Right lobe of liver (tissue), 6 donors: ENCODE data around the gene SAMD1. TPM values are rescaled to one million over a fixed set of nuclear protein-coding genes. Genes with fewer than 3 reads are reported as not detected.

Experiments
- ATAC-seq, 4 donors: fragments of 200-7000 bp; cut with Tn5 transposase; one replicate each; pipeline ENCODE4 v1.9.1; 2020; ENCODE audit warnings: mild to moderate bottlenecking in 4 of 4, moderate library complexity in 4 of 4
- DNase-seq, 3 donors: peaks; one replicate each; pipeline ENCODE4 v3.0.0-alpha.2; 2020
- H3K27ac ChIP-seq, 3 donors: fragments of 200-600 bp; one replicate each; pipeline ENCODE4 v1.8.0; 2022
- H3K27me3 ChIP-seq, 2 donors: fragments of 200-600 bp; one replicate each; pipeline ENCODE4 v1.8.0; 2022
- H3K36me3 ChIP-seq, 4 donors: fragments of 200-600 bp; sonication (generic) in 1 of 4; one replicate each; pipeline versions ENCODE4 v1.5.1 to v1.8.0; 2017 to 2022; ENCODE audit warnings: control low read depth in 1 of 4
- H3K4me1 ChIP-seq, 4 donors: fragments of 200-600 bp; sonication (generic) in 1 of 4; one replicate each; pipeline versions ENCODE4 v1.5.1 to v1.8.0; 2017 to 2022; ENCODE audit warnings: control low read depth in 1 of 4
- H3K4me3 ChIP-seq, 3 donors: fragments of 200-600 bp; one replicate each; pipeline ENCODE4 v1.8.0; 2022
- H3K9me3 ChIP-seq, 4 donors: fragments of 200-600 bp; sonication (generic) in 1 of 4; one replicate each; pipeline versions ENCODE4 v1.5.1 to v1.8.0; 2017 to 2022; ENCODE audit warnings: control low read depth in 1 of 4
- CTCF ChIP-seq, 4 donors: fragments of 200-600 bp in 3 of 4; fragments of 450-650 bp in 1 of 4; IDR thresholded peaks; one replicate each; pipeline versions ENCODE4 v1.5.1 to v1.8.0; 2016 to 2022; ENCODE audit warnings: antibody characterized with exemption in 4 of 4, mild to moderate bottlenecking in 2 of 4
- POLR2A ChIP-seq: fragments of 450-650 bp; IDR thresholded peaks from one replicate; pipeline ENCODE4 v1.6.1; 2017; ENCODE audit warnings: antibody characterized with exemption, mild to moderate bottlenecking
- WGBS: methylation state at CpG from one replicate; pipeline ENCODE4 v1.1.6; 2018; ENCODE audit warnings: low coverage, low lambda C conversion rate; ENCODE audit not compliant: insufficient coverage; ENCODE audit errors: missing lambda C conversion rate; 5-methylcytosine and 5-hydroxymethylcytosine counted together
- intact Hi-C, 2 donors: fragments of 100-400 bp; cut with DNase I; formaldehyde crosslinking; loops; one replicate each; pipeline versions ENCODE4 v1.11.2 to v1.14.1; 2022
- total RNA-seq, 6 experiments: library from RNA; depleted of rRNA in 2 of 6; stranded (reverse); fragments of >200 nt in 2 of 6; fragmentation: NEBNext Ultra II Directional in 3 of 6; extraction: Animal tissue kit (Norgen Biotek cat#: 25700) in 3 of 6; gene quantifications; one replicate each; pipeline versions ENCODE4 v1.1.0 to v1.2.4, GENCODE V29; 2016 to 2023
- donor health status: DM: no; HTN: yes; CAD: no.
- donor health status: DM: no; HTN: no; CAD: no.
- donor health status: DM: no; HTN: no; CAD: no.
- donor health status: DM: no; HTN: yes; CAD: no.
- donor health status: DM: no; HTN: yes; CAD: no.

SAMD1 gene
- total RNA-seq, 6 experiments from 2014 or later, result 10.0 to 25.3 (median 15.6) TPM

- no peaks in the 10 kb centered on the region for H3K27me3 ChIP-seq
- no peak overlapping the region for H3K4me3 ChIP-seq
- H3K9me3 ChIP-seq, result peaks cover 0 to 4% (median 0%) of the 10 kb centered on the region in 4 donors
- intact Hi-C loops, result no loop called here
- H3K4me1 ChIP-seq, result no peaks in the 10 kb centered on the region
- H3K36me3 ChIP-seq, result peaks cover 0 to 41% (median 8%) of the 10 kb centered on the region in 4 donors
- DNase-seq (no peak), ATAC-seq (peak in 2 of 4 donors; percentile 27 to 32)
- WGBS, result 92% methylated on average over 6 of the region's 11 CpGs
- H3K27ac ChIP-seq, result no peak overlapping the region
- TF ChIP-seq CTCF (IDR thresholded peaks at IDR 0.05) (peak in 2 of 4 donors; percentile 11), POLR2A (no peak)
Observed at GRCh38 chr19:14096272-14096992, 5.9 kb upstream of the SAMD1 start.

GRCh38 chr19:14094854-14095253 is 4.3 kb upstream of the SAMD1 start:
- Histone ChIP-seq H3K36me3 (peaks cover 0 to 28% (median 1%) of the 10 kb centered on the region in 4 donors), H3K4me1 (no peaks in the 10 kb centered on the region), H3K27me3 (no peaks in the 10 kb centered on the region), H3K9me3 (peaks cover 0 to 4% (median 0%) of the 10 kb centered on the region in 4 donors), H3K27ac (no peak overlapping the region), H3K4me3 (no peak overlapping the region)
- TF ChIP-seq CTCF (IDR thresholded peaks at IDR 0.05) (no peak), POLR2A (no peak)
- intact Hi-C loops, result no loop called here
- DNase-seq, result no peak
- no peak for ATAC-seq
- WGBS, result 76% methylated on average over 7 of the region's 7 CpGs

- peaks cover 0 to 25% (median 2%) of the 10 kb centered on the region in 4 donors for H3K36me3 ChIP-seq
- H3K27me3 ChIP-seq, result no peaks in the 10 kb centered on the region
- no peak for ATAC-seq
- no peaks in the 10 kb centered on the region for H3K4me1 ChIP-seq
- H3K27ac ChIP-seq, result no peak overlapping the region
- intact Hi-C loops, result no loop called here
- H3K9me3 ChIP-seq, result peaks cover 0 to 4% (median 0%) of the 10 kb centered on the region in 4 donors
- WGBS, result 92% methylated on average over 8 of the region's 9 CpGs
- H3K4me3 ChIP-seq, result no peak overlapping the region
- no peak for TF ChIP-seq CTCF (IDR thresholded peaks at IDR 0.05)
- no peak for TF ChIP-seq POLR2A
- DNase-seq, result no peak
Observed at GRCh38 chr19:14093117-14093823, 2.7 kb upstream of the SAMD1 start.

- ATAC-seq, result peak in 1 of 4 donors; percentile 1
- TF ChIP-seq CTCF (IDR thresholded peaks at IDR 0.05), result no peak
- no peak for TF ChIP-seq POLR2A
- H3K4me3 ChIP-seq, result peak overlapping the region; percentile 70 to 83 (median 75)
- peak in 1 of 3 donors; percentile 53 for DNase-seq
- WGBS, result 30% methylated on average over 14 of the region's 15 CpGs
- peak overlapping the region; percentile 79 to 94 (median 86) for H3K27ac ChIP-seq
- H3K4me1 ChIP-seq, result no peaks in the 10 kb centered on the region
- H3K27me3 ChIP-seq, result no peaks in the 10 kb centered on the region
- H3K36me3 ChIP-seq, result peaks cover 0 to 13% (median under 1%) of the 10 kb centered on the region in 4 donors
- intact Hi-C loops, result no loop called here
- H3K9me3 ChIP-seq, result peaks cover 0 to 4% (median 0%) of the 10 kb centered on the region in 4 donors
Observed at GRCh38 chr19:14091813-14092462, 1.4 kb upstream of the SAMD1 start.
